RPMI7951 (cell line): ENCODE data around the gene ABLIM1. TPM values are rescaled to one million over a fixed set of nuclear protein-coding genes. Genes with fewer than 3 reads are reported as not detected.

Experiments
- DNase-seq: peaks from one replicate; pipeline ENCODE4 v3.0.0-alpha.2; 2012; ENCODE audit warnings: low read depth
- total RNA-seq: library from RNA; depleted of rRNA; stranded (reverse); fragments of >200 nt; shearing (Covaris generic); gene quantifications from 2 replicates; pipeline ENCODE4 v1.2.3, GENCODE V29; 2014; rRNA removed

Gene ABLIM1
- total RNA-seq, 1 experiment from 2014 or later: 0.24 TPM

- DNase-seq: peak; percentile 48
These were observed 264.6 kb downstream of the ABLIM1 start for GRCh38 chr10:114393482-114393881.

DNA sequence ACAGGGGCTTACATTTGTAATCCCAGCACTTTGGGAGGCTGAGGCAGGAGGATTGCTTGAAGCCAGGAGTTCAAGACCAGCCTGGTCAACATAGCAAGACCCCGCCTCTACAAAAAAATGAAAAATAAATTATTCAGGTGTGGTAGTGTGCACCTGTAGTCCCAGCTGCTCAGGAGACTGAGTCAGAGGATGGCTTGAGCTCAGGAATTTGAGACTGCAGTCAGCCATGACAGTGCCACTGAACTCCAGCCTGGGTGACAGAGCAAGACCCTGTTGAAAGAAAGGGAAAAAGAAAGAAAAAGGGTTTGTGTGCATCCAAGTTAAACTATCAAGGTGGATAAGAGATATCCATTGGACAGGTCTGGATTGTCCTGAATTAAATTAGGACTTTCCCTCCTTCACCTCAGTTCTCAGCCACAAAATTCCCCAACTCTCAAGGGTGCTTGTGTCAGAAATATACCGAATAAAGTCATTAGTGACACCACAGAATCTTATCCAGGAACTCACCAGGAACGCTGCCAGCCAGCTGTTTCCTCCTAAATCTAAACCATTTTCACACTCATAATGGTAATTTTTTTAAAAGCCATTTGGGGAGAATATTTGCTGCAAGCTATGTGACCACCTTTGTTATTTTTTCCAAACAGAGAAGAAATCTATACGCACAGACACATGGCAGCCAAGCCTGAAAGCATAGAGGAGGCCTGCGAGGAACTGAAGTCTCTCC lies 265.8 kb downstream of the ABLIM1 start:
- DNase-seq: no peak

GRCh38 chr10:114391599-114391998 lies 266.5 kb downstream of the ABLIM1 start:
- DNase-seq: no peak

DNA sequence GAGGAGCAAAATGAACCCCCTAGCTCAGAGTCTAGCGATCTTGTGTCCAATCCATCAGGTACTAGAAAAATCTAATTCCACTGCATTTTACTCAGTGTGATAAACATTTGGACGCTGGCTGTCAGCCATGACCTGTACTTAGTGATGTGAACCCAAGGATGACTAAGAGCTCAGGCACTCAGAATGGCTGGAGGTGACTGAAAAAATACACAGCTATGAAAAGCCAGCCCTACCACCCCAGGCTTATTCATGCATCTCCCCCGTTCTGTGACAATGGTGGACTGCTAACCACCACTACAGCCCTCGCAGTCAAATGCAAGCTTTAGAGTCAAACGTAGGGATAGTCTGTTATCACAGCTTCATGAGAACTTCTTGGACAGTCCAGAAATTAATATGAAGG lies 268.6 kb downstream of the ABLIM1 start:
- DNase-seq: peak; percentile 91

GRCh38 chr10:114388275-114388674 lies 269.8 kb downstream of the ABLIM1 start:
- peak; percentile 73 for DNase-seq

GRCh38 chr10:114387784-114388183 lies 270.3 kb downstream of the ABLIM1 start:
- DNase-seq: no peak

DNA sequence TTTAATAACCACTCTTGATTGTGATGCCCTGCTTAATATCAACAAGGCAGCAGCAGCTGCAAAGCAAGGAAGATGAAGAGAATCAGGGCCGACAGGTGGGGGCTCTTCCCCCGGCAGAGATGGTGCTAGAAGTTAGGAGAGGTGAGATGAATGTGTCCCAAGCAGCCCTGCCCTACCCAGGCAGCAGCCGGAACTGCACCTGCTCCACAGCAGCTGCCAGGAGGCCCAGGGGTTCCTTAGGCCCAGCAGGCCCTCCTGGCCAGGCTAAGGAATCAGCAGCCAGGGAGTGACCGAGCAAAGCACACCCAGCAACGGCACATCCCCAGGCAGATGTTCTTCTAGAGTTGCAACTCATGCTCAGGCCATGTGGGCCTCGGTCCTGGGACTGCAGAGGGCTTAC lies 271.6 kb downstream of the ABLIM1 start:
- DNase-seq: no peak

GRCh38 chr10:114385557-114385956 lies 272.5 kb downstream of the ABLIM1 start:
- DNase-seq: no peak

DNA sequence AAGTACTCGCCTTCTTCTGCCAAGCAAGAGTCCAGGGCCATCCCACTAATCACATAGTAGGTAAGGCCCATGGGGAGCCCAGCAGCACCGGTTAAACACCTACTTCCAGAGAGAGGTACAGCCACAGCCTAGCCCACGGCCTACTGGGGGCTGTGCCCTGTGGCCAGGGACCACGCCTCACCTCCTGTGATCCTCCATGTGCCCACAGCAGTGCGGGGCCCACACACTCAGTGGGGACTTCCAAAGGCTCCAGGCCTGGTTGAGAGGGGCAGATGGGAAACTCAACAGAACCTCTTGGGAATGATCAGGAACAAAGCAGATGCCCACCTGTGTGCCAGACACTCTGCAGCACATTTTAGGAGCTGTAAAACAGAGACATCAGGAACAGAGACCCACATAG lies 273.5 kb downstream of the ABLIM1 start:
- DNase-seq: no peak

DNA sequence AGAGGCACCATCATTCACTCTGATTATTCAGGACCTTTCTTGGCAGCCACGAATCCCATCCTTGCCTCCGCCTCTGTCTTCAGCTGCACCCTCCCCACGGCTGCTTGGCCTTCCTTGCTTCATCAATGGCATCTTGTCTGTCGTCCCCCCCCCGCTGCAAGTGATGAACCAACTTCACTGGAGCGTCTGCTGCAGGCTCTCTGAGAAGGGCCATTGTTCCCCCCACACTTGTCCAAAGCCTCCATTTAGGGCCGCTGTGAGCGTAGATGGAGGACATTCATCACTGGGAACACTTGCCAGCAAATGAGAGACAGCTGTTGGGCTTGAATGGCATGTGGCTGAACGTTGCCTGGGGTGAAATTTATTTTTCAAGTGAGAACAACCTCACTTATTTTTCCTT lies 273.9 kb downstream of the ABLIM1 start:
- DNase-seq: peak; percentile 58

Other genes starting within 250 kb of the ABLIM1 start
- gene FHIP2A, start 163.5 kb upstream of the ABLIM1 start, total RNA-seq: 10.2 and 13.6 TPM in 2 replicates